ENCODE results near the gene CRBN. TPM values are rescaled to one million over a fixed set of nuclear protein-coding genes. Genes with fewer than 3 reads are reported as not detected.

The CRBN gene
- total RNA-seq, 1 experiment from 2014 or later: 42.1 TPM

DNA sequence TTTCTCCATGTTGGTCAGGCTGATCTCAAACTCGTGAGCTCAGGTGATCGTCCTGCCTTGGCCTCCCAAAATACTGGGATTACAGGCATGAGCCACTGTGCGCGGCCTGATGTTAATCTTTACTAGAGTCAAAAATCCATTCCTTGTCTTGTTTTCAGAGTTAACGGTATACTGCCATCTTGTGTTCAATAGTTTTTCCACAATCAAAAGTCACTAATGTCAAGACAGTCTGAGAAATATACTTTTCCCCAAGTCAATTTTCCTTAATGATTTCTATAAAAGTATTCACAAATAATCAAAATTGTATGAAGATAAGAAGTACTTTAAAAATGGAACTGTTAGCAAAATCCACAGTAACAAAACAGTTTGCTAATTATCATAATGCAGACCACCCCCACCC is 8.5 kb downstream of the CRBN start:
- no peaks in the 10 kb centered on the region for H3K4me1 ChIP-seq
- Mint-ChIP-seq H3K36me3 (ENCODE audit: insufficient read depth, unreplicated experiment) (peaks cover 45% of the 10 kb centered on the region), H3K4me3 (ENCODE audit: unreplicated experiment) (no peak overlapping the region), H3K9me3 (ENCODE audit: unreplicated experiment) (no peaks in the 10 kb centered on the region), H3K27me3 (ENCODE audit: insufficient read depth, unreplicated experiment) (no peaks in the 10 kb centered on the region), H3K4me1 (ENCODE audit: low read depth, unreplicated experiment) (no peaks in the 10 kb centered on the region), H3K27ac (ENCODE audit: unreplicated experiment) (no peak overlapping the region)
- BruUV-seq (replicated peaks): no TSS peak
- H3K36me3 ChIP-seq (ENCODE audit: control insufficient read depth, insufficient read depth, low read length): peaks cover 2% of the 10 kb centered on the region
- H3K9me3 ChIP-seq: no peaks in the 10 kb centered on the region
- DNase-seq: peak in 1 of 2 experiments; percentile 29
- ChIA-PET POLR2A (no interaction called here), CTCF (no interaction called here)
- H3K4me3 ChIP-seq (ENCODE audit: low read depth, low read length): no peak overlapping the region
- intact Hi-C loops (cut with micrococcal nuclease; ENCODE audit: unreplicated experiment): loop anchor here (10.0 kb wide), 1 partner anchor 406 kb away; no protein-coding TSS in a partner anchor
- TF ChIP-seq, protein P1, sequence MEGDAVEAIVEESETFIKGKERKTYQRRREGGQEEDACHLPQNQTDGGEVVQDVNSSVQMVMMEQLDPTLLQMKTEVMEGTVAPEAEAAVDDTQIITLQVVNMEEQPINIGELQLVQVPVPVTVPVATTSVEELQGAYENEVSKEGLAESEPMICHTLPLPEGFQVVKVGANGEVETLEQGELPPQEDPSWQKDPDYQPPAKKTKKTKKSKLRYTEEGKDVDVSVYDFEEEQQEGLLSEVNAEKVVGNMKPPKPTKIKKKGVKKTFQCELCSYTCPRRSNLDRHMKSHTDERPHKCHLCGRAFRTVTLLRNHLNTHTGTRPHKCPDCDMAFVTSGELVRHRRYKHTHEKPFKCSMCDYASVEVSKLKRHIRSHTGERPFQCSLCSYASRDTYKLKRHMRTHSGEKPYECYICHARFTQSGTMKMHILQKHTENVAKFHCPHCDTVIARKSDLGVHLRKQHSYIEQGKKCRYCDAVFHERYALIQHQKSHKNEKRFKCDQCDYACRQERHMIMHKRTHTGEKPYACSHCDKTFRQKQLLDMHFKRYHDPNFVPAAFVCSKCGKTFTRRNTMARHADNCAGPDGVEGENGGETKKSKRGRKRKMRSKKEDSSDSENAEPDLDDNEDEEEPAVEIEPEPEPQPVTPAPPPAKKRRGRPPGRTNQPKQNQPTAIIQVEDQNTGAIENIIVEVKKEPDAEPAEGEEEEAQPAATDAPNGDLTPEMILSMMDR (IDR thresholded peaks at IDR 0.05; ENCODE audit: insufficient read depth in 1 of 2, low read depth in 1 of 2, low read length in 1 of 2, severe bottlenecking in 1 of 2, unreplicated experiment in 1 of 2): peak; percentile 35 to 44
- no peaks in the 10 kb centered on the region for H3K27me3 ChIP-seq (replicated peaks; ENCODE audit: control insufficient read depth, insufficient read depth, low read length)

DNA sequence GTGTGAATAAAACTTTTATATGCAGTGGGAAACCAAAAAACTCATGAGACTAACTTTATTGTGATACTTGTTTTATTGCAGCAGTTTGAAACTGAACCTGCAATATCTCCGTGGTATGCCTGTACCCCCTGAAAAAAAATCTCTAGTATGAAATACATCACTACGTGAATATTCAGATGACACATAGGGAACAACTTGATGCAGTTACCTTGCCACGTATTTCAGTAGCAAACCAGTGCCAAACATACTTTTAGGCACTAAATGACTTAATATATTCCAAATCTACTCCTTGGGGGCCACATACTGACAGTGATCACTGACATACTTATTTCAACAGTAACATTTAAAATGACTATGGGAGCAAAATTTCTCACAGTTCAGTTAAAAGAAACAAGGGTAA is 13.8 kb downstream of the CRBN start:
- no peaks in the 10 kb centered on the region; the same call in none of the 2 replicates for H3K36me3 ChIP-seq (ENCODE audit: control insufficient read depth, insufficient read depth, low read length)
- DNase-seq: no peak
- H3K36me3 Mint-ChIP-seq (ENCODE audit: insufficient read depth, unreplicated experiment): peaks cover 33% of the 10 kb centered on the region
- no peaks in the 10 kb centered on the region for H3K9me3 Mint-ChIP-seq (ENCODE audit: unreplicated experiment)
- intact Hi-C loops (cut with micrococcal nuclease; ENCODE audit: unreplicated experiment): no loop called here
- POLR2A ChIA-PET: no interaction called here
- BruUV-seq (replicated peaks): no TSS peak
- H3K4me1 ChIP-seq: no peaks in the 10 kb centered on the region
- no peak overlapping the region for H3K4me3 Mint-ChIP-seq (ENCODE audit: unreplicated experiment)
- H3K27ac Mint-ChIP-seq (ENCODE audit: unreplicated experiment): no peak overlapping the region
- H3K4me3 ChIP-seq (ENCODE audit: low read depth, low read length): no peak overlapping the region
- H3K4me1 Mint-ChIP-seq (ENCODE audit: low read depth, unreplicated experiment): no peaks in the 10 kb centered on the region
- CTCF ChIA-PET: no interaction called here
- TF ChIP-seq, protein P1 (IDR thresholded peaks at IDR 0.05; ENCODE audit: insufficient read depth in 1 of 2, low read depth in 1 of 2, low read length in 1 of 2, severe bottlenecking in 1 of 2, unreplicated experiment in 1 of 2): no peak
- H3K27me3 Mint-ChIP-seq (ENCODE audit: insufficient read depth, unreplicated experiment): no peaks in the 10 kb centered on the region
- no peaks in the 10 kb centered on the region for H3K9me3 ChIP-seq
- H3K27me3 ChIP-seq (replicated peaks; ENCODE audit: control insufficient read depth, insufficient read depth, low read length): no peaks in the 10 kb centered on the region

DNA sequence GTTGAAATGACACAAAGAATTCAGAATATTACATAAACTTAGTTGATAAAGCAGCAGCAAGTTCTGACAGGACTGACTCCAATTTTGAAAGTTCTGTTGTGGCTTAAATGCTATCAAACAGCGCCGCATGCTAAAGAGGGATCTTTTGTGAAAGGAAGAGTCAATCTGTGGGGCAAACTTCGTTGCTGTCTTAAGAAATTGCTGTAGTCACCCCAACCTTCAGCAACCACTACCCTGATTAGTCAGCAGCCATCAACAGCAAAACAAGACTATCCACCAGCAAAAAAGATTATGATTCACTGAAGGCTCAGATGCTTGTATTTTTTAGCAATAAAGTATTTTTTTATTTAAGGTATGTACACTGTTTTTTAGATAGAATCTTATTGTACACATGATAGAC is 14.2 kb downstream of the CRBN start:
- Mint-ChIP-seq H3K4me1 (ENCODE audit: low read depth, unreplicated experiment) (no peaks in the 10 kb centered on the region), H3K27me3 (ENCODE audit: insufficient read depth, unreplicated experiment) (no peaks in the 10 kb centered on the region), H3K36me3 (ENCODE audit: insufficient read depth, unreplicated experiment) (peaks cover 32% of the 10 kb centered on the region), H3K4me3 (ENCODE audit: unreplicated experiment) (no peak overlapping the region), H3K27ac (ENCODE audit: unreplicated experiment) (no peak overlapping the region), H3K9me3 (ENCODE audit: unreplicated experiment) (no peaks in the 10 kb centered on the region)
- Histone ChIP-seq H3K4me1 (no peaks in the 10 kb centered on the region), H3K9me3 (no peaks in the 10 kb centered on the region), H3K36me3 (ENCODE audit: control insufficient read depth, insufficient read depth, low read length) (no peaks in the 10 kb centered on the region; the same call in none of the 2 replicates), H3K27me3 (replicated peaks; ENCODE audit: control insufficient read depth, insufficient read depth, low read length) (no peaks in the 10 kb centered on the region), H3K4me3 (ENCODE audit: low read depth, low read length) (no peak overlapping the region)
- ChIA-PET POLR2A (no interaction called here), CTCF (no interaction called here)
- BruUV-seq (replicated peaks): no TSS peak
- no peak for DNase-seq
- TF ChIP-seq, protein P1 (IDR thresholded peaks at IDR 0.05; ENCODE audit: insufficient read depth in 1 of 2, low read depth in 1 of 2, low read length in 1 of 2, severe bottlenecking in 1 of 2, unreplicated experiment in 1 of 2): no peak
- intact Hi-C loops (cut with micrococcal nuclease; ENCODE audit: unreplicated experiment): no loop called here
